ENCODE data around the gene EFNA4. TPM values are rescaled to one million over a fixed set of nuclear protein-coding genes. Genes with fewer than 3 reads are reported as not detected.

The EFNA4 gene
- total and polyA plus RNA-seq, 2 of the 8 experiments (the other 6 are each of a cell fraction or from before 2014, with no cell fraction given) = 21.9 to 23.9 TPM

- CTCF ChIA-PET (ENCODE audit: partially characterized antibody) = interaction anchor here (0.6 to 18.6 kb wide), 25 partner anchors 8 to 210 kb away, joined by 3 to 354 read pairs (median 4); partner anchors contain the start of genes ADAM15, DCST1, DCST2 and EFNA4
- no peak for FAIRE-seq
- Histone ChIP-seq H3K23me2 (ENCODE audit: low read depth, low read length) (no peaks in the 10 kb centered on the region), H4K20me1 (replicated peaks in 1 of 2; ENCODE audit: control insufficient read depth in 1 of 2, insufficient read depth in 2 of 2, low read length in 2 of 2) (no peaks in the 10 kb centered on the region), H3K4me2 (ENCODE audit: insufficient read depth in 1 of 2, low read depth in 2 of 2, low read length in 2 of 2) (peak overlapping the region; percentile 4 to 59; a peak in 3 of 4 replicates), H3K4me1 (replicated peaks in 1 of 4; ENCODE audit: control insufficient read depth in 3 of 4, insufficient read depth in 4 of 4, low read length in 3 of 4) (peaks cover 8 to 23% (median 16%) of the 10 kb centered on the region in 4 experiments), H2BK15ac (ENCODE audit: low read length) (no peak overlapping the region; the same call in 1 of the 2 replicates), H3K36me3 (ENCODE audit: control insufficient read depth in 2 of 4, insufficient read depth in 4 of 4, low read length in 3 of 4) (peaks cover 0 to 29% (median 13%) of the 10 kb centered on the region in 4 experiments; a peak in 4 of 8 replicates), H2AFZ (ENCODE audit: low read length) (no peak overlapping the region), H3K9me3 (ENCODE audit: insufficient read depth in 2 of 2, low read depth in 1 of 2, low read length in 1 of 2) (no peaks in the 10 kb centered on the region), H3K27ac (ENCODE audit: low read depth, low read length) (peak overlapping the region; percentile 71; the same call in 1 of the 2 replicates), H3K4ac (replicated peaks; ENCODE audit: insufficient read length, low read depth, low read length) (peak overlapping the region; percentile 58), H4K91ac (replicated peaks; ENCODE audit: insufficient read length, low read length) (no peak overlapping the region), H4K8ac (ENCODE audit: extremely low read depth, insufficient read depth, low read length) (peak overlapping the region; percentile 45; the same call in 1 of the 2 replicates), H3K27me3 (replicated peaks in 1 of 4; ENCODE audit: control insufficient read depth in 3 of 4, extremely low read depth in 1 of 4, insufficient read depth in 3 of 4, low read length in 3 of 4) (peaks cover 0 to 2% (median 0%) of the 10 kb centered on the region in 4 experiments; a peak in 1 of 7 replicates), H2BK5ac (ENCODE audit: low read depth, low read length) (peak overlapping the region; percentile 85; the same call in 1 of the 2 replicates), H2BK20ac (ENCODE audit: low read length) (0 out of 2 replicates have a peak overlapping the region, but pooled peaks have one; percentile 80), H3K4me3 (ENCODE audit: extremely low read depth in 1 of 4, insufficient read depth in 2 of 4, low read depth in 3 of 4, low read length in 4 of 4) (peak overlapping the region; percentile 21 to 60 (median 39); a peak in 7 of 8 replicates), H3K56ac (replicated peaks; ENCODE audit: insufficient read length, low read depth, low read length) (no peak overlapping the region), H3K14ac (ENCODE audit: insufficient read length) (no peak overlapping the region), H4K5ac (ENCODE audit: insufficient read length, low read depth, low read length) (peak overlapping the region; percentile 10), H2BK120ac (replicated peaks; ENCODE audit: low read depth, low read length) (no peak overlapping the region), H2AK5ac (ENCODE audit: low read depth, low read length) (no peak overlapping the region), H3K9ac (replicated peaks in 1 of 4; ENCODE audit: extremely low read depth in 1 of 4, low read depth in 3 of 4, low read length in 3 of 4) (peak overlapping the region in 2 of 4 experiments; percentile 38 to 41; a peak in 3 of 7 replicates), H3K79me1 (ENCODE audit: low read depth, low read length) (peaks cover 3% of the 10 kb centered on the region; the same call in 1 of the 2 replicates), H2BK12ac (ENCODE audit: low read depth, low read length) (peak overlapping the region; percentile 68), H3K23ac (ENCODE audit: insufficient read length) (no peak overlapping the region), H3K18ac (ENCODE audit: extremely low read depth, low read length) (peak overlapping the region; percentile 83), H3K79me2 (ENCODE audit: control insufficient read depth in 1 of 2, insufficient read depth in 2 of 2, low read length in 2 of 2) (peaks cover 0 to 9% of the 10 kb centered on the region in 2 experiments; a peak in 2 of 4 replicates)
- POLR2A ChIA-PET (ENCODE audit: partially characterized antibody) = interaction anchor here (0.6 to 14.8 kb wide), 15 partner anchors 12 to 180 kb away, joined by 3 to 128 read pairs (median 5); partner anchors contain the start of genes ADAM15, CKS1B, DCST1 and DCST2
- DNase-seq (ENCODE audit: low read depth in 1 of 2, low spot score in 2 of 2) = peak; percentile 89 to 92
- 6% methylated on average over 18 of the region's 49 CpGs; no CpG with 5 or more reads in 1 of the 2 experiments for WGBS, 2 experiments (ENCODE audit: extremely low coverage in 1 of 2, insufficient coverage in 1 of 2, insufficient read length in 1 of 2, insufficient replicate concordance in 2 of 2, low coverage in 1 of 2, low lambda C conversion rate in 2 of 2, missing lambda C conversion rate in 1 of 2)
- no peak for TF ChIP-seq BRCA1 (IDR thresholded peaks at IDR 0.05; ENCODE audit: low read depth, low read length)
- TF ChIP-seq BCL11A (IDR thresholded peaks at IDR 0.05; ENCODE audit: low read depth in 2 of 2, low read length in 2 of 2) = no peak
- TF ChIP-seq ATF3 (IDR thresholded peaks at IDR 0.05; ENCODE audit: insufficient read depth, low read depth, low read length) = peak; percentile 45; the same call in 1 of the 2 replicates
- TF ChIP-seq EZH2 (IDR thresholded peaks at IDR 0.05; ENCODE audit: low read depth, low read length, severe bottlenecking) = no peak
- no peak for TF ChIP-seq POU5F1 (IDR thresholded peaks at IDR 0.05; ENCODE audit: low read depth, low read length)
- TF ChIP-seq KDM4A (IDR thresholded peaks at IDR 0.05; ENCODE audit: low read depth, low read length, severe bottlenecking) = peak; percentile 74
- peak; percentile 30; the same call in 1 of the 2 replicates for TF ChIP-seq MAFK (IDR thresholded peaks at IDR 0.05; ENCODE audit: low read depth, low read length)
- peak; percentile 68; the same call in 1 of the 2 replicates for TF ChIP-seq JUND (IDR thresholded peaks at IDR 0.05; ENCODE audit: low read length)
Observed at GRCh38 chr1:155017041-155017945, 46.2 kb upstream of the EFNA4 start.

Data from H1 (cell line).